Stimulated activated CD8-positive, alpha-beta memory T cell treated with anti-CD3 and anti-CD28 coated beads, Interleukin-12 subunit alpha, Interleukin-12 subunit beta, amount 100 ng/mL, for 24 hours (primary cell): Measurements from ENCODE around the gene SEMA5A.

Experiments used
- DNase-seq: peaks from one replicate; pipeline ENCODE4 v3.0.0-alpha.2; 2020; ENCODE audit errors: extremely low read depth

SEMA5A gene

DNA sequence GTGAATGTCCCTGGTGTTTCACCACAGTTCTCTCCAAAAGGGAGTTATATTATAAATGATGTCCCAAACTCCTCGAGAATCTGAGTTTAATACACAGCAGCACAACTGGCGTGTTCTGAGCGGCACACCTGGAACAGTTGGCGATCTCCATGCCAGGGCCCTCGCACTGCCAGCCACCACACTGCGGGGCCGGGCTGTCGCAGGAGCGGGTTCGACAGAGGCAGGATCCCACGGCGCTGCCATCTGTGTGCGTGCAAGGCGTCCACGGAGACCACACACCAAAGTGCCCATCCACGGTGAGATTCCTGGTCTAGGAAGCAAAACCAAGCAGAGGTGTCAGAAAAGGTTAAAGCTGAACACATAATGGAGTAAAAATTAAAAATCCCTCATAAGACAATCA is 423.3 kb downstream of the SEMA5A start:
- DNase-seq, result no peak

DNA sequence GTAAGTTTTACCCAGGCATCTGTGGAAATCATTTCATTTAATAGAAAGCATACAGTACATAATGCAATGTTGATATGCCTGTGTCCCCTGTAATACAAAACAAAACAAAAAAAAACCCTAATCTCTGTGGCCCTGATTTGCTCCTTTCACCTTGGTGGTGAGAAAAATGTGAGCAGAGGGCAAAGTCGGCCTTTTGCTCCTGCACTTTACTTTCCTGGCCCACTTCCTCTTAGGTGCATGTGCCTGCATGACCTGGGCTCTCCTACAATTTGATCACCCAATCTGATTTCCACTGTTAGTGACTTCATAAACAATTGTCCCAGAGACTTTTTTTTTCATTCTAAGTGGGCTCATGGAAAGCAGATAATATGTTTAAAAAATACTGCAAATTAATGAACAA is 424.3 kb downstream of the SEMA5A start:
- no peak for DNase-seq

DNA sequence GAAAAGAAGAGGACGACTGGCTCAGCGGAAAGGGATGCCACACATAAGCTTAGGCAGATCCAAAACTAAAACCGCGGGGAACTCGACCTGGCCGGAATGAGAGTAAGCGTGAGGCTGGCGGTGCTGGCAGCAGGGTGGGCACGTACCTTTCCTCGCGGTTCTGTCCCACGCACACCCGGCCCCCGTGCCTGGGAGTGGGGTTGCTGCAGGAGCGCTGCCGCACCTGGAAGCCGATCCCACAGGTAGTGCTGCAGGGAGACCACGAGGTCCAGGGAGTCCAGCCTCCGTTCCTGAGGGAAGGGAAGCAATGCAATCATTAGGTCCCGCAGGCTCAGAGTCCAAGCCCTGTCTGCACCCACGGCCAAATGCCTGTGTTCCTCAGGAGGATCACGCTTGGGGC is 427.0 kb downstream of the SEMA5A start:
- DNase-seq, result no peak

DNA sequence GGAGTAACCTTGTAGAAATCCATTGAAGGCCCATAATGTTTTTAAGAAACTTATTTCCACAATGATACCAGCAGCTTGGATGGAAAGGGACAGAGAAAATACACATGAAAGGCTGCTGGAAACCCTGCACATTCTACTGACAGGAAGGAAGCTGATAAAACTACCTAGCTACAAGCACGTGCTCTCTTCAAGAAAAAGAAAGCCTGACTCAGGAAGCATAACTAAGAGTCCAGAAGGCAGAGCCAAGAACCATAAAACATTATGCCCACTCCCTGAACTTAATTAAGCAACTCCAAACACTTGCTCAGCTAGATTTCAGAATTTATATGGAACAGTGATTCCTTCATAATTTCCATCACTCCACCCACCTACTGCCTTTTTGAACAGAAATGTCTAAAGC is 430.8 kb downstream of the SEMA5A start:
- DNase-seq, result no peak

DNA sequence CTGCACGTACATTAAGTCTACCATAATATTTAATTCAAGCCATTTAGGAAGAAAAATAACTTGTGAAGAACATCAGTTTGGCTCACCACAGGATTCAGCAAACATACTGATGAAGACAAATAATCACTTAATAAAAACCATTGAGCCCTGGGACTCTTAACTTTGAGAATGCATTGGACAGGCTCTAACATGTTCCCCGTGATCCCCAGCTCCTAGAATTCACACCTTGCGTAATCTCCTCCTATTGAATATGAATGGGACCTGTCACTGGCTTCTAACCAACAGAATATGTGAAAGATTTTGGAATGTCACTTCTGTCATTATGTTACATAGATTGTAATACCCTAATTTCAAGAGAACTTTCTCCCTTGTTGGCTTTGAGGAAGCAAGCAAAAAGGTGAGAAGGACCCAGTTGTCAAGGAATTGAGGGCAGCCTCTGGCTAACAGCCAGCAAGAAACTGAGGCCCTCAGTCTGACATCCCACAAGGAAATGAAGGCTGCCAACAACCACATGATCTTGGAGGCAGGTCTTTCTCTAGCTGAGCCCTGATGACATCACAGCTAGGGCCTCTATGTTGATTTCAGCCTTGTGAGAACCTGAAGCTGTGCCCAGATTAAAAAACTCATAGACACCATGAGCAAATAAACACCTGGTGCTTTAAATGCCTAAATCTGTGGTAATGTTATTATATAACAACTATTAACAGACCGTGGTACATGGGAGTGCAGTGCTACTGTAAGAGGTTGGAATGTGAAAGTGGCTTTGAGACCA is 433.2 kb downstream of the SEMA5A start:
- DNase-seq, result no peak

DNA sequence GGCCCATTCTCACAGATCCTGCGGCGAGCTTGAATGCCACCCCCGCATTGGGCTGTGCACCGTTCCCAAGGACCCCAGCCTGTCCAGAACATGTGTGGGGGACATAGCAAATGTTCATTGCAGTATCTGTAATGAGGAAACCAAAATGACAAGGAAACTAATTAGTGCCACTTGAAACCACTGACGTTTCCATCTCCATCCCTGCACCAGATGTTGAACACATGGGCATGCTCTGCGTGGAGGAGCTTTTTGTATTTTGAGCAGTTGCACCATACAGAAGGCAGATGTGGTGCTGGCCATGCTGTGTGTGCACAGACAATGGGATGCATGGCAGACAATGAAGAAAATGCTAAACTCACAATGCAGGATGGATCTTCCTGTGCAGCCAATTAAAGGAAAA is 437.7 kb downstream of the SEMA5A start:
- DNase-seq, result no peak

DNA sequence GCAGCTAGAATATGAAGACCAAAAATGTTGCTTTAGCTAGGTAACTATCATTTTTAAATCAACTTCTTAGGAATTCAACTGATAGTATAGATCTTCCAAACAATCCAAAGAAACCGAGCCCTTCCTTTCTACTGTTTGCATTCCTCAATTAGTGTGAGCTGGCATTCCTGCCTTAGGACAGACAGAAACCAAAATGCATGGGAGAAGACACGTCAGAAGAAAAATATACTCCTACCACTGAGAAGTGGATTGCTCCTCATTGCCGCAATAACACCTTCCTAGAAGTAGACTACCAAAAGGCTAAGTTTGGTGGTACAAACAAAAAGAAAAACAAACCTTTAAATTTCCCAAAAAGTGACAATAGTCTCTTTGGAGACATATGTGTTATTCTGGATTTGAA is 440.0 kb downstream of the SEMA5A start:
- no peak for DNase-seq

DNA sequence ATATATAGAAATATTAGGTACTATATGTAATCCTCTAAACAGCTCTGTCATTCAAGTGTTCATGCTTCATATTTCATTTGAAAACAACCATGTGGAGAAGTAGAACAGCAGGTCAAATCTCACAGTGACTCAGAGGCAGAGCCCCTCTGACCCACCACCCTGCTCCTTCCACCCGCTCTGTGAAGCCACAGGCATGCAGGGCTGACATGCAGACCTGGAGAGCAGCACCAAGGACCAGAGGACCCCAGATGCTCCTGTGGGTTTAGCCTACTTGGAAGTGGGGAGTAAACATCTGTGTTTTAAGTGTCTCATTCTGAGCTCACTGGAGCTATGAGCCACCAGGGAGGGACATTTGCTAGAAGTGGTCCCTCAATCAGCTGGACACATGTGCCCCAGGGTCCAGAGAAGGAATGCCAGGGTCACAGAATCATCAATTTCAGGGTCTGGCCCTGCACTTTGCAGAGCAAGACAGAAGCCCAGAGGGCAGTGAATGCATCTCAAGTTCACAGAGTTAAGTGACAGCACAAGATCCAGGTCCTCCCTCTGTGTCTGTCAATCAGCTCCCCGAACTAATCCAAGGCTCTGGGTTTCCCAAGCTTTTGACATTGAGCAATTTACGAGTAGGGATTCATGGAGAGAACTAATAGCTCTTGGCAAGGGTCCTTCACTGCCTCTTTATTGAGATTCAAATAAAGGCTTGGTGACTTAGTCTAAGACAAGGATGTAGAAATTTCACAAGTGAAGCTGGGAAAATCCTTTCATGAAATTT is 441.1 kb downstream of the SEMA5A start:
- no peak for DNase-seq

DNA sequence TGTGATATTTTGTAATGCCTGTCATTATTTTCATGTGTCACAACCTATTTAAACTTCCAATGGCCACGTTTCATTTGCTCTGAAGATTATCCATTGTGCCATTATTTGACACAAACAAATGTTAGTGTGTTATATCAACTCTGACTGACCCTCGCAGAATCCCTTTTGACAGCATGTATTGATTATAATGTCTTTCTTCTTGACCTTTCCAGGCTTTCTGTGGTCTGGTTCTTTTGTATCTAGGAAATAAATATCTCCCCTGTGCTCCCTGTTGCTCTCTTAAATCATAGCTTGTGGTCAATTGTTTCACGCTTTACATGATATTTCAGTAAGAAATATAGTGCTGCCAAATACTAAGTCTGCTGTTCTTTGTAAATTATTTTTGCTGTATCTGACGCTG is 442.6 kb downstream of the SEMA5A start:
- DNase-seq, result no peak

DNA sequence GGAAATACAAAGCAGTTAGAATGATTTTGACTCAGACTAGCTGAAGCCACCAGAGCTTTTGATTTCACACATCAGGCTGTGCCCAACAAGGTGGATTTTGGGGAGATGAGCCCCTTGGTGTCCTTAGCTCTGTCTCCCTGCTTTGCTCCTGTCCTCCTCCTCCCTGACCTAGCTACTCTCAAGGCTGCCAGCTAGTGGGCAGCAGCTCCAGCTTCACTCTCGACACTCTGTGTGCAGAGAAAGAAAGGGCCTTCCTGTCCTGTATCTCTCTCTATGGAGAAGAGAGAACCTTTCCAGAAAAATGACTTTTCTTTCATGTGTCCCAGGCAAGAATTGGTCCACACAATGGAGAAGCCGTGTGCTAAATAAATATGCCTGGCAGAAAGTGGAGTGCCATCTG is 446.2 kb downstream of the SEMA5A start:
- no peak for DNase-seq

DNA sequence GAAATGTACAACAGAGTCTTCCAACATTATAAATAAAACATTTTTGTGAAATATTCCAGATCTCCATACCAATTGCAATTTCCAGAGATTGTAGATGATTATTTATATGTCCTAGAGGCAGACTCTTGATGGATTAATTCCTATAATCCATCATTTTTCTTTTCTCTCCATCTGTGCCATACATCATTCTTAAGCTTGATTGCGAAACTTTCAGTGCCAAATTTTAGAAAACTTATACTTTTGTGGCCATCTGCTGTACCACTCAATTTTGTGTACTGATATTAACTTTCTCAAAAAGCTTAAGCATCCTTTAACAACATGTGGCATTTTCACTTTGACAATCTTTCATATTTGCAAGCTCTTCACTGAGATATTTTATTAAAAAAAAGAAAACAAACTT is 446.9 kb downstream of the SEMA5A start:
- DNase-seq, result no peak

DNA sequence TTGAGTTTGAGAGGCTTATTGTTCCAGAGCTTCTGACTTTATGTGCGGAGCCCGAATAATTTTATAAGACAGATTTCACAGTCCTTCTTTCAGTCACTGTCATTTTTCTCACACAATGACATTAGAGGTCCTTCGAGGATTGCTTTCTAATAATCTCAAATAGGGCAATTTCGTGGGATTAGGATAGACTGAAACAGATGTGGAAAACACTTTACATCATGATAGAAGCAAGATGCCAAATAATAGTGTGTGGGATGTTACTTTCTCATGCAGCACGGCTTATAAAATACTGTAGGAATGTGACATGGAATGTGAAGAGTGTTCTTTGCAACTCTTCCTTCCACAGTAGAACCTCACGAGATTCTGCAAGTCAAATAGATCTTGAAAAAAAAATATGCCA is 451.3 kb downstream of the SEMA5A start:
- no peak for DNase-seq

DNA sequence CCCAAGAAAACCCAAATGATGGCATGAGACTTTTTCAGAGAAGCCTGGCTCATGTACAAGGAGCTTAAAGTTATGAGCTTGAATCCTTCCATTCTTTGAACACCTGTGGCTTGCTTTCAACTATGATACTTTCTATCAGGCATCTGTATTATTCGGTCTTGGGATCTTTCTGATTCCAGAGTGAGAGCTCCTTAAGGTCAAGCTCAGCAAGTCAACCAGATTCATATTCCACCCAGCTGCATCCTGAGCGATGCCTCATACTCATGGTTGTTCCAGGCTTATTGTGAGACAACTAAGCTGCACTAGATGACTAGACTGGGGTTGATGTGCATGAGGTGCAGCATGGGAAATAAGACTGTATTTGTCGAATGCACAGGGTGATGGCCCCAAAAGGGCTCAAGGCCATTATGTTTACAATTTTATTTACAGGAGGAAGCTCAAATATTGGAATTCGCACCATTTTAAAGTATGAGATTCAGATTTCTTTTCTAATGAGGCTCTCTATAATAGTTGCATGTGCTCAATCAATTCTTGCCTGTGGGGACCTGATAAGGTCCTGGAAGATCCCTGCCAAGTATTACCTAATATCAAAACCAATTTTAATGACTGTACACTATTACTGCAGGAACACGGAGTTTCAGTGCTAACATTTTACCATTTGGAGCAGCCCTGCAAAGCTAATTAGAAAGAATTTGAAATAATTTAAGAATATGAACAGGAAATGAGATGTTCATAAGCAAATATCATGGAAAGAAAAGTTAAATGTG is 453.8 kb downstream of the SEMA5A start:
- no peak for DNase-seq

DNA sequence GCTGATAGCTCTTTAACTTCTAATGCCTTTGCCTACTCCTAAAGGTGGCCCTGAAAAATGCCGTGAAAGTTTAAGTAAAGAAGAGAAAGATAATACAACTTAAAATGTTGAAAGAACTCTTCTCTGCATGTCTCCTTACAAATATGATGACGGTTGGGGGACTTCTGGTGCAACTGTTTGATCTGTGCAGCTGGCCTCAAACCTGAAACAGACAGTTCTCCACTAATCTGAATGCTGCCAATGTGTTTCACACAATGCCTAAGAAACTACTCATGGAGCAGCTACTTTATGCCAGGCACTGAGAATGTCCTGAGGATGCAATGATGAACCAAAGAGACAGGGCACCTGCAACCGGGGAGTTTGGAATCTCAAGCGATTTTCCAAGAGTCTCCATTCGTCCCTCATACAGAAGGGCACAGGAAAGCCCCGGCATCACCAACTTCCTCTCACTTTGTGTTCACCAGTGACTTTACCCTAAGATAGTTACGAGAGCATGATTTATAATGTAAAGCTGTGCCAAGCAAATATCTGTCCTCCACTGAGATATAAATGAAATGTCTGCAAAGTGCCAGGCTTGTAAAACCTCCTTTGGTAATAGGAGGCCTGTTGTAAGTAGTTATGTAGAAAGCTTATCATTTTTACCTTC is 455.4 kb downstream of the SEMA5A start:
- no peak for DNase-seq

DNA sequence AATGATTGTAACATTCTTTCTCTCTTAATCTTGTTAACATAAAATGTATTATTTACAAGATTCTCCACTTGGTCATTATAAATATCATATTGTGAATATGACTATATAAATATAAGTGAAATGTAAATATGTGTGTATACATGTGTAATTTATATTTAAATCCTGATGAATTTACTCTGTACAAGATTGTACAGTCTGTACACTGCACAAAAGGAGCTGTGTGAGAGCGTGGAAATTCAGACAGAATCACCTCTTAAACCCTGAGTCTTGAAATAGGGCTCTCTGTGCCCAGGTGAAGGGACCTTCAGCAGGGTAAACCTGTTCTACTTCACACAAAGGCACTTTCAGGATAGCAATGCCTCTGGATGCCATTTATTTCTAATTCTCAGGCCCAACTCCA is 456.0 kb downstream of the SEMA5A start:
- no peak for DNase-seq

DNA sequence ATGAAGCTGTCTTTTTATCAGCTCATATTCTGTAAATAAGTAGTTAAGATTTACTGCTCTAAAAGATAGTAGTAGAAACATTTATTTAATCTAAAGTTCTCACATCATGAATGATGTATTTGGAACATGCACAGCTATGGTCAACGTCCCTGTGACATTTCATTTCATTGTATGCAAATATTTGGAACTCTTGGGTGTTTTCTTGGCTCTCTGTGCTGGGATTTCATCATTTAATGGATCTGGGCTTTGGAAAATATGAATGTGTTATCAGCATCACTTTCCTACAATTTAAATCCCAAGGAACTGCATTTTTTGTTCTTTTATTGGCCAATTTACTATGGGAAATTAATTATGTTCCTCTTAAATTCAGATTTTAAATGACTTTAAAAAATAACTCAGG is 462.9 kb downstream of the SEMA5A start:
- no peak for DNase-seq

DNA sequence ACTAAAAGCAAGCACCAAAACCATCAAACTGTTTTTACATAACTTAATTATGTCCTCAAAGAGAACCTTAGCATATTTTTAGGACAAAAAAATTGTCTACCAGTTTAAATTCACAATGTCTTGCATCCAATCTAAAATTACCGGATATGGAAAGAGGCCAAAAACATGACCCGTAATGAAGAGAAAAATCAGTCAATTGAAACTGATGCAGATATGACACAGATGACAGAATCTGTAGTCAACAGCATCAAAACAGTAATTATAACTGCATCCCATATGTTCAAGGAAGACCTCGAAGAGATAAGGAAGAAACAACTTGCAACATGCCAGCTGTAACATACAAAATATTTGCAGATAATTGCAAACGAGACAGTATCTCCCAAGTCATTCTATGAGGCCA is 473.2 kb downstream of the SEMA5A start:
- no peak for DNase-seq

DNA sequence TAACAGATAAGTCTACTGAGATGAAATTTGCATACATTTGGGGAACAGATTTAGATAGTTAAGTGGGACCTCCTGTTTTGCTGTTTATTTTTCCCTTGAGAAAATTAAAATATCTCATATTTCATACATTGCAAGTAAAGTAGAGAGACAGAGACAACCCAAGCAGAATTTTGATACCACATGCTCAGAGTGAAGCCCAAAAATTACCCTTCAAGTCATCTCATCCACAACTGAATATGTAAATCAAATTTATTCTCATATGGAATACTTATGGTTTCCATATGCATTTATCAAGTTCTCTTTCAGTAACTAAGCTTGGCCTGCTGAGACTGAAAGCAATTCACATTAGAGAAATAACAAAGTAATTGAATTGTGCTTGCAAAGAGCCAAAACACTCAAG is 474.4 kb downstream of the SEMA5A start:
- no peak for DNase-seq

DNA sequence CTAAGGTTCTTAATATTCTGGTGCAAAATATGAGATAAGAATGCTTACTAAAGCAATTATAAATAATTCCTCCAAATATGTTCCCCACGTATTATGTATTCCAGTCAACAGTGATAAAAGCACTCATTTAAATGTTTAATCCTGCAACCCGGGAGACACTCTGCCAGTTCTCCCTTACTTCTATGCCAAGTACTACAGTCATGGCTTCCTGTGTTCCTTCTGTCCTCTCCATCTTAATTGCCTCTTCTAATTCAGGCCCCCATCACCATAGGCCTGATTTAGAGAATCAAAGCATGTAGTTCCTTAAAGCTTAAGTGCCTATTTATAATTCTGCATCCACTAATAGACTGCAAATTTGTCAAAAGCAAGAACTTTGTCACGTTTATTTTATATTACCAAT is 474.8 kb downstream of the SEMA5A start:
- no peak for DNase-seq

DNA sequence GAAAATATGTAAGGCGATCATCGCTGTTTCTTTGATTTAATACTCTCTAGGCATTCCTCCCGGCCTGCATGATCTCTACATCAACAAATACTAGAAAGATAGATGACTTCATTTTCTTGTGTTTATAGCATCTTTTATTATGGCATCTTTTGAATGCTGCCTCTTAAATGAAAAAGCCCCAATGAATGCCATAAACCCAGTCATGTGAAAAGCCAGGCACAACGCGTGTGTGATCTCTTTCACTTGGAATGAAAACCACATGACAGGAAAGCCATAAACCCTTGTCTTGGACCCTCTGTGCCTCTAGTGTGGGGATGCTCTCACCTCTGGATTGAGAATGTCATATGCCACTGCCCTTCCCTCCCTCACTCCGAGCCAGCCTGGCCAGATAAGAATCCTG is 476.2 kb downstream of the SEMA5A start:
- no peak for DNase-seq

DNA sequence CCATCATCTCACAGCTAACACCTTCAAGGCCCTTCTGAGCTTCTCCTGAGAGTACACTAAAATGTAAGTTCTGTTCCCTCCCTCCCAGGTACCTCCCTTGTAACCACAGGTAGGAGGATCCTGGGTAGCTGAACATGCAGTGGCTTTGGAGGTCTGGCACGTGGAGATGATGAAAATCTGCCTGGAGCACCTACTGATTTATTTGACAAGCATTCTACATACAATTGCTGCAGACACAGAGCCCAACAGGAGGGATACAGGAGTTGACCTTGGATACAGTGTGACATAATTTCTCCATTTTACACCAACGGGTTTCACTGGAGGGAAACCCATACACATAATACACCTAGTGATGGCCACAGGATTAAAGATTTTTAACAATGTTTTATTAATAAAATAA is 478.7 kb downstream of the SEMA5A start:
- DNase-seq, result no peak

DNA sequence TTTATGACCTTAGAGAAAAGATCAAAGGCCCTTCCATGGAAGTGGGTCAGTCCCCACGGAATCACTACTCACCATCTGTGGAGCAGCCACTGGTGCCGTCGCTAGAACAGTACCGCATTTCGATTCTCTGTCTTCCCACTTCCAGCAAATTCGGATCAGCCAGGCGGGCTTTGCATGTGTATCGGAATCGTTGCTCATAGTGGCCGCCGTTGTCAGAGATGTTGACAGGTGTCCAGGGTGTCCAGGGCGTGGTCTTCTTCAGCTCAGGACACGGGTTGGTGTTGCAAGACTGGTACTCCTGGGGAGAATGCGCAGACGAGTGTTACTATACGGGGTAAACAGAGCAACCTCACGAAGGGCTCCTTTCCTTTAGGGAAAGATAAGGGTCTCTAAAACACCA is 479.5 kb downstream of the SEMA5A start:
- DNase-seq, result no peak
